HepG2 (cell line): Measurements from ENCODE around the gene SPATA7. TPM values are rescaled to one million over a fixed set of nuclear protein-coding genes. Genes with fewer than 3 reads are reported as not detected.
A peak's percentile ranks its signal among the peaks of the same experiment; 100 is the strongest.

Experiments
- BCLAF1 ChIP-seq: fragments of 450-650 bp; IDR thresholded peaks from 2 replicates; pipeline ENCODE4 v1.6.1; 2017; ENCODE audit warnings: mild to moderate bottlenecking
- DZIP1 ChIP-seq: sonication (generic); formaldehyde crosslinking; IDR thresholded peaks from 2 replicates; pipeline ENCODE4 v1.5.0; 2020; ENCODE audit warnings: mild to moderate bottlenecking, missing genetic modification reagents
- KDM5A ChIP-seq: fragments of 200-600 bp; sonication (generic); IDR thresholded peaks from 2 replicates; pipeline ENCODE4 v1.7.0; 2018; ENCODE audit warnings: antibody characterized with exemption, mild to moderate bottlenecking, low read length, borderline replicate concordance
- NFIB ChIP-seq: sonication (generic); formaldehyde crosslinking; IDR thresholded peaks from 2 replicates; pipeline ENCODE4 v1.9.0; 2021; ENCODE audit warnings: missing genetic modification reagents, mild to moderate bottlenecking, borderline replicate concordance
- POLR2AphosphoS2 ChIP-seq: IDR thresholded peaks from 2 replicates; pipeline ENCODE4 v1.6.1; 2011; ENCODE audit warnings: low read depth, low read length, improper control_type of control experiment
- RARG ChIP-seq: sonication (generic); formaldehyde crosslinking; IDR thresholded peaks from 2 replicates; pipeline ENCODE4 v1.4.0; 2020; ENCODE audit warnings: low read depth, mild to moderate bottlenecking, missing genetic modification reagents
- SAP130 ChIP-seq: IDR thresholded peaks from 2 replicates; pipeline ENCODE4 v1.6.1; 2016; ENCODE audit warnings: low read depth
- SPEN ChIP-seq: sonication (generic); formaldehyde crosslinking; IDR thresholded peaks from 2 replicates; pipeline ENCODE4 v1.5.1; 2020; ENCODE audit warnings: low read depth, mild to moderate bottlenecking, missing genetic modification reagents
- TRAFD1 ChIP-seq: sonication (generic); formaldehyde crosslinking; IDR thresholded peaks from 2 replicates; pipeline ENCODE4 v1.5.1; 2020; ENCODE audit warnings: missing genetic modification reagents, mild to moderate bottlenecking, borderline replicate concordance
- ZNF234 ChIP-seq: sonication (generic); formaldehyde crosslinking; conservative IDR thresholded peaks from 2 replicates; pipeline ENCODE4 v1.5.1; 2020; ENCODE audit warnings: mild to moderate bottlenecking, missing genetic modification reagents
- ZNF264 ChIP-seq: sonication (generic); formaldehyde crosslinking; IDR thresholded peaks from 2 replicates; pipeline ENCODE4 v1.4.0; 2020; ENCODE audit warnings: missing genetic modification reagents
- ZNF430 ChIP-seq: sonication (generic); formaldehyde crosslinking; IDR thresholded peaks from 2 replicates; pipeline ENCODE4 v1.9.0; 2021; ENCODE audit warnings: mild to moderate bottlenecking, missing genetic modification reagents
- ZNF766 ChIP-seq: sonication (generic); formaldehyde crosslinking; IDR thresholded peaks from 2 replicates; pipeline ENCODE4 v1.5.0; 2020; ENCODE audit warnings: missing genetic modification reagents, borderline replicate concordance
- polyA plus RNA-seq, 8 experiments: library from polyadenylated mRNA; depleted of rRNA in 3 of 8; stranded (reverse) in 7 of 8; unstranded in 1 of 8; fragments of >200 nt; fragmentation: Illumina TruSeq in 4 of 8; extraction: Trizol in 4 of 8; gene quantifications; 2 replicates each; pipeline versions ENCODE4 v1.2.1 to v1.2.3, GENCODE V29; 2011 to 2016; ENCODE audit warnings: low read depth in 4 of 8, missing spikeins in 1 of 8, mixed read lengths in 1 of 8; ENCODE audit not compliant: insufficient read depth in 1 of 8
- total RNA-seq, 5 experiments: library from RNA; depleted of rRNA; stranded (reverse); fragments of >200 nt; fragmentation: Illumina TruSeq; extraction: Trizol; gene quantifications; 2 replicates each; pipeline ENCODE4 v1.2.3, GENCODE V29; 2016; ENCODE audit warnings: low read depth in 1 of 5
- TF ChIP-seq, protein P1 (sequence below): sonication (generic); formaldehyde crosslinking; IDR thresholded peaks from 2 replicates; pipeline ENCODE4 v1.8.0; 2022; ENCODE audit warnings: missing genetic modification reagents, mild to moderate bottlenecking, borderline replicate concordance
- TF ChIP-seq, protein P2 (sequence below): sonication (generic); formaldehyde crosslinking; IDR thresholded peaks from 2 replicates; pipeline ENCODE4 v1.9.0; 2022; ENCODE audit warnings: low read depth, missing genetic modification reagents
- TF ChIP-seq, protein P3 (sequence below): sonication (generic); formaldehyde crosslinking; IDR thresholded peaks from 2 replicates; pipeline ENCODE4 v1.5.0; 2020; ENCODE audit warnings: missing genetic modification reagents, mild to moderate bottlenecking, borderline replicate concordance

The SPATA7 gene
- total and polyA plus RNA-seq, 2 of the 13 experiments (the other 11 are each of a cell fraction or from before 2014, with no cell fraction given) = 3.6 to 5.5 TPM

GRCh38 chr14:88385212-88386101 is at the start of gene SPATA7 (continued):
- no peak for TF ChIP-seq BCLAF1
- peak; percentile 77 for TF ChIP-seq KDM5A
- no peak for TF ChIP-seq ZNF264
- no peak for TF ChIP-seq ZNF234 (CRISPR knock-in tag)
- no peak for TF ChIP-seq POLR2AphosphoS2
- peak; percentile 76; the same call in 1 of the 2 replicates for TF ChIP-seq ZNF430 (CRISPR knock-in tag)
- TF ChIP-seq, protein P1, sequence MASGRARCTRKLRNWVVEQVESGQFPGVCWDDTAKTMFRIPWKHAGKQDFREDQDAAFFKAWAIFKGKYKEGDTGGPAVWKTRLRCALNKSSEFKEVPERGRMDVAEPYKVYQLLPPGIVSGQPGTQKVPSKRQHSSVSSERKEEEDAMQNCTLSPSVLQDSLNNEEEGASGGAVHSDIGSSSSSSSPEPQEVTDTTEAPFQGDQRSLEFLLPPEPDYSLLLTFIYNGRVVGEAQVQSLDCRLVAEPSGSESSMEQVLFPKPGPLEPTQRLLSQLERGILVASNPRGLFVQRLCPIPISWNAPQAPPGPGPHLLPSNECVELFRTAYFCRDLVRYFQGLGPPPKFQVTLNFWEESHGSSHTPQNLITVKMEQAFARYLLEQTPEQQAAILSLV (CRISPR knock-in tag) = peak; percentile 55; the same call in 1 of the 2 replicates
- TF ChIP-seq, protein P2, sequence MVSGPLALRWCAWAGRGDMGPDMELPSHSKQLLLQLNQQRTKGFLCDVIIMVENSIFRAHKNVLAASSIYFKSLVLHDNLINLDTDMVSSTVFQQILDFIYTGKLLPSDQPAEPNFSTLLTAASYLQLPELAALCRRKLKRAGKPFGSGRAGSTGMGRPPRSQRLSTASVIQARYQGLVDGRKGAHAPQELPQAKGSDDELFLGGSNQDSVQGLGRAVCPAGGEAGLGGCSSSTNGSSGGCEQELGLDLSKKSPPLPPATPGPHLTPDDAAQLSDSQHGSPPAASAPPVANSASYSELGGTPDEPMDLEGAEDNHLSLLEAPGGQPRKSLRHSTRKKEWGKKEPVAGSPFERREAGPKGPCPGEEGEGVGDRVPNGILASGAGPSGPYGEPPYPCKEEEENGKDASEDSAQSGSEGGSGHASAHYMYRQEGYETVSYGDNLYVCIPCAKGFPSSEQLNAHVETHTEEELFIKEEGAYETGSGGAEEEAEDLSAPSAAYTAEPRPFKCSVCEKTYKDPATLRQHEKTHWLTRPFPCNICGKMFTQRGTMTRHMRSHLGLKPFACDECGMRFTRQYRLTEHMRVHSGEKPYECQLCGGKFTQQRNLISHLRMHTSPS (CRISPR knock-in tag) = no peak; the same call in 1 of the 2 replicates
- TF ChIP-seq TRAFD1 (CRISPR knock-in tag) = no peak
- TF ChIP-seq RARG (CRISPR knock-in tag) = no peak
- TF ChIP-seq SPEN (CRISPR knock-in tag) = peak; percentile 73
- TF ChIP-seq, protein P3, sequence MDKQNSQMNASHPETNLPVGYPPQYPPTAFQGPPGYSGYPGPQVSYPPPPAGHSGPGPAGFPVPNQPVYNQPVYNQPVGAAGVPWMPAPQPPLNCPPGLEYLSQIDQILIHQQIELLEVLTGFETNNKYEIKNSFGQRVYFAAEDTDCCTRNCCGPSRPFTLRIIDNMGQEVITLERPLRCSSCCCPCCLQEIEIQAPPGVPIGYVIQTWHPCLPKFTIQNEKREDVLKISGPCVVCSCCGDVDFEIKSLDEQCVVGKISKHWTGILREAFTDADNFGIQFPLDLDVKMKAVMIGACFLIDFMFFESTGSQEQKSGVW (CRISPR knock-in tag) = no peak
- TF ChIP-seq NFIB (CRISPR knock-in tag) = no peak
- TF ChIP-seq DZIP1 (CRISPR knock-in tag) = no peak; the same call in 1 of the 2 replicates
- TF ChIP-seq SAP130 (CRISPR knock-in tag) = peak; percentile 92
- TF ChIP-seq ZNF766 (CRISPR knock-in tag) = no peak
